ENCODE data around the gene SPOCK1.

- TF ChIP-seq SIN3A (IDR thresholded peaks at IDR 0.05; ENCODE audit: borderline replicate concordance, insufficient read depth, low read length) (no peak), POLR2AphosphoS5 (IDR thresholded peaks at IDR 0.05; ENCODE audit: low read depth, low read length) (no peak), FOXP2 (optimal IDR thresholded peaks at IDR 0.05; ENCODE audit: borderline replicate concordance, extremely low read depth, extremely low read length, insufficient read depth) (no peak), TAF1 (IDR thresholded peaks at IDR 0.05; ENCODE audit: borderline replicate concordance, insufficient read depth, low read length) (no peak)
Observed at GRCh38 chr5:137082951-137083350, 416.2 kb downstream of the SPOCK1 start.
